Non-pigmented ciliary epithelial cell (primary cell): ENCODE measurements around the gene NME7.
A peak's percentile ranks its signal among the peaks of the same experiment; 100 is the strongest.
"Not testable (repeated sequence)": the region's sequence is repeated elsewhere in the genome, so short reads cannot be mapped to it uniquely, and the experiment has no call there.

Experiments used
- DNase-seq: peaks from one replicate; pipeline ENCODE4 v3.0.0-alpha.2; 2010; ENCODE audit warnings: low read depth

NME7 gene, protein sequence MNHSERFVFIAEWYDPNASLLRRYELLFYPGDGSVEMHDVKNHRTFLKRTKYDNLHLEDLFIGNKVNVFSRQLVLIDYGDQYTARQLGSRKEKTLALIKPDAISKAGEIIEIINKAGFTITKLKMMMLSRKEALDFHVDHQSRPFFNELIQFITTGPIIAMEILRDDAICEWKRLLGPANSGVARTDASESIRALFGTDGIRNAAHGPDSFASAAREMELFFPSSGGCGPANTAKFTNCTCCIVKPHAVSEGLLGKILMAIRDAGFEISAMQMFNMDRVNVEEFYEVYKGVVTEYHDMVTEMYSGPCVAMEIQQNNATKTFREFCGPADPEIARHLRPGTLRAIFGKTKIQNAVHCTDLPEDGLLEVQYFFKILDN

DNA sequence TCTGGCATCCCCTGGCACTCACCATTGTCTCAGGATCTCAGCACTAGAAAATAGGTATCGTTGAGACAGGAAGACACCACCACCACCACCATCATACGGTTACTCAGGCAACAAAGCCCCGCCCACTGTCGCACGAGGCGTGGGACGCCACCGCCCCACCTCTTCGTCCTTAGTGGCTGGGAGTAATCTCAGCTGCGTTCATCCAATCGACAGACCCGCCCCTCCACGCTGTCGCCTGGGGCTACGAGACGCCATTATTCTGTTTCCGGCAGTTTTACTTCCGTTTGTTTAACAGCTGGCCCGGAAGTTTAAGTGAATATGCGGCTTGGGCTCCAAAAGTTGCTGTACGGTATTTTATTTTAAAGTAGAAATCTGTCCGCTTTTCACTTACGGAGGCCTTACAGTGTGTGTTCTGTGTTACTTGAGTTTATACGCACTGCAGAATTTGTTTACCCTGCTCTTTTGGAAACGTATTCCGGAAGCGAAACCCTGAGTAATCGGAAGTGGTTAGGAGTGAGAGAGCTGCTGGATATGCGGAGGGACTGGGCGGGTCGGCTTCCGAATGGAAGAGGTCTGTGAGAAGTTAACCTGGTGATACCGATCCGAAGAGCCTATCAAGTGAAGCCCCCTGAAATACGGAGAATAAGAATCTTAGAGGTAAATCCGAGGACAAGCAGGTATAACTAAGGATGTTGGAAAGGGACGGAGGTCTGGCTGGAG lies at the start of gene NME7, which contains the start of gene BLZF1:
NME7 (minus strand) TSS at position 112 of the 720 bp plus-strand sequence; CDS start at position 25, 87 bp downstream.
BLZF1 (plus strand) TSS at position 510 of the 720 bp plus-strand sequence. CDS start 1,328 bp downstream, outside the sequence.
- DNase-seq = peak; percentile 89

DNA sequence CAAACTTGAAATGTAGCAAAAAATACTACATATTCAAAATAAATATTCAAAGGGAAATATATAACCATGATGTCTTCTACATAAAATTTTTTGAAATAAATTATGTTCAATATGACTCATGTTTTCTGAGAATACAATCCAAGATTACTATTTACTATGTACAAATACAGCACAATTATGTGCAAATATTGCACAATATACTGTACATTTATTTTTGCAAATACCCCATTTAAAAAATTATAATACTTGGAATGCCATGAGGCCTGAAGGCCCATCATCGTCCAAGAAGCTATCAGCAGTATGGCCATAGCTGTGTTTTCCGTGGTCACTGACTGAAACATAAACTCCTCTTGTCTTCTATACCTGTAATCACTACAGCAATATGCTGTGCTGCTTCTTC lies 47.4 kb upstream of the NME7 start:
- no peak for DNase-seq

DNA sequence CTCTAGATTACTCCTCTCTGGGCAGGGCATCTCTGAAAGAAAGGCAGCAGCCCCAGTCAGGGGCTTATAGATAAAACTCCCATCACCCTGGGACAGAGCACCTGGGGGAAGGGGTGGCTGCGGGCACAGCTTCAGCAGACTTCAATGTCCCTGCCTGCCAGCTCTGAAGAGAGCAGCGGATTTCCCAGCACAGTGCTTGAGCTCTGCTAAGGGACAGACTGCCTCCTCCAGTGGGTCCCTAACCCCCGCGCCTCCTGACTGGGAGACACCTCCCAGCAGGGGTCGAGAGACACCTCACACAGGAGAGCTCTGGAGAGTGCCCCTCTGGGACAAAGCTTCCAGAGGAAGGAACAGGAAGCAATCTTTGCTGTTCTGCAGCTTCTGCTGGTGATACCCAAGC lies 40.7 kb upstream of the NME7 start:
- DNase-seq = not testable (repeated sequence)

DNA sequence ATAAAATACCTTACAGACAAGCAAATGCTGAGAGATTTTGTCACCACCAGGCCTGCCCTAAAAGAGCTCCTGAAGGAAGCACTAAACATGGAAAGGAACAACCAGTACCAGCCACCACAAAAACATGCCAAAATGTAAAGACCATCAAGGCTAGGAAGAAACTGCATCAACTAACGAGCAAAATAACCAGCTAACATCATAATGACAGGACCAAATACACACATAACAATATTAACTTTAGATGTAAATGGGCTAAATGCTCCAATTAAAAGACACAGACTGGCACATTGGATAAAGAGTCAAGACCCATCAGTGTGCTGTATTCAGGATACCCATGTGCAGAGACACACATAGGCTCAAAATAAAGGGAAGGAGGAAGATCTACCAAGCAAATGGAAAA lies 35.0 kb upstream of the NME7 start:
- not testable (repeated sequence) for DNase-seq

DNA sequence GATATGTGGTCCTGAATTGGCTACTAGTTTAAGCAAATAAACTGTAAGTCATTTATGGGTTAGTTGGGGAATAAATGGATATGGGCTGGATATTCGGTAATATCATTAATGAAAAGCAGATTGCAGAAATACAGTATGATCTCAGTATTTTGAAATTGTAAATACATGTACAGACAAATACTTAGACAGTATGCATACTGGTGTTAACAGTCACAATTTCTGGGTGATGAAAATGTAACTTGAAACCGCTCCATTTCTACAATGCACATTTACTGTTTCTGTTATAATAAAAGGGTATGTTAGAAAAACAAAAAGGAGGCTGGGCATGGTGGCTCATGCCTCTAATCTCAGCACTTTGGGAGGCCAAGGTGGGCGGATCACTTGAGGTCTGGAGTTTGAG lies 28.4 kb upstream of the NME7 start:
- peak; percentile 4 for DNase-seq

DNA sequence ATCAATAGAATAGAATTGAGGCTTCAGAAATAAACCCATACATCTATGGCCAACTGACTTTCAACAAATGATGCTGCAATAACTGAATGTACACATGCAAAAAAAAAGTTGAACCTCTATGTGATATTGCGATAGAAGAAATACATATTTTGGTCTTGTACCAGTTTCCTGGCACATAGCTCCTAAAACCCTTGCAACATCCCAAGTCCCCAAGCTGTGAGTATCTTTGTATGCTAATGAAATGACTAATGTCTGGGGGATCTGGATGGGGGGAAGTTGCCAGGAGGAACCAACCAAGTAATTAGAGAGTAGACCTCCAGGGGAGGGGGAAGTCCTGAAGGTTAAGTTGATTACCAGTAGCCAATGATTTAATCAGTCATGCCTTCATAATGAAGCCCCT lies 24.8 kb upstream of the NME7 start:
- no peak for DNase-seq

DNA sequence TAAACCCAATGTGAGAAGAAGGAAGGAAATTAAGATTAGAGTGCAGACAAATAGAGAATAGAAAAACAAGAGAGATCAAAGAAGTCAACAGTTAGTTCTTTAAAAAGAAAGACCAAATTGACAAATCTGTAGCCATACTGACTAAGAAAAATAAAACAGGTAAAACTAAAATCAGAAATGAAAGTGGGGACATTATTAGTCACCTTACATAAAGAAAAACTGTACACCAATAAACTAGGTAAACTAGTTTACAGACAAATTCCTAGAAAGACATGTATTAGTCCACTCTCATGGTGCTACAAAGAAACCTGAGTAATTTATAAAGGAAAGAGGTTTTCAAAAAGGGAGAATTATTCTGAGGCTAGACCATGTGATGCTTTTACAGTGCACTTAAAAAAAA lies 22.7 kb upstream of the NME7 start:
- DNase-seq = no peak

DNA sequence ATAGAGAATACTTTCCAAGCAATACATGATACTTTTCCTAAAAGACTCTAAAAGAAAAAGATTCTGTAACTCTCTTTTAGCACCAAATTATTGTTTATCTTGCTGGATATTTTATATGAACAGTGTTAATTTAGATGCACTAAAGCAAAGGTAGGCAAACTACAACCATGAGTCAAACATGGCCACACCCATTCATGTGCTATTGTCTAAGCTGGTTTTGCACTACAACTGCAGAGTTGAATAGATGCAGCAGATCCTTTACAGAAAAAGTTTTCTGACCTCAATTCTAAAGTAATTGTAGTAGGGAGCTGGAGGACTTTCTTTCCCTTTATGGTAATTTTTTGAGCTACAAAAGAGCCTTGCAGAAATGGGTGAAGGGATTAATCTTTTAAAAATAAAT lies 19.8 kb upstream of the NME7 start:
- DNase-seq = no peak

DNA sequence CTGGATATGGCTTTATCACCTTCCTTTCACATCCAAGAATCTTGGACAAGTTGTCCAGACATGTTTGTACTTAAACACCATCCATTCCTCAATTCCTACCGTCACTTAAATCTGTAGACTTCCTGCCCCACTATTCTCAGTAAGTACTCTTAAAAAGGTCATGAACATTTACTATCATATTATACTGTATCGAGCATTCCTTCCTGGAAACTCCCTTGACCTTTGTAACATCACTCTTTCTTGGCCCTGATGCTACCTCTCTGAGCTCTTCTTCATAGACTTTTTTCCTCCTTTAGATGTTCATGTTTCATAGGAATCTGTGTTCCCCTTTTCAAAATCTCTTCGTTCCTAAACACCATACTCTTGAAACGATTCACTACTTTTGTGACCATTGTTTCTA lies 15.9 kb upstream of the NME7 start:
- no peak for DNase-seq

DNA sequence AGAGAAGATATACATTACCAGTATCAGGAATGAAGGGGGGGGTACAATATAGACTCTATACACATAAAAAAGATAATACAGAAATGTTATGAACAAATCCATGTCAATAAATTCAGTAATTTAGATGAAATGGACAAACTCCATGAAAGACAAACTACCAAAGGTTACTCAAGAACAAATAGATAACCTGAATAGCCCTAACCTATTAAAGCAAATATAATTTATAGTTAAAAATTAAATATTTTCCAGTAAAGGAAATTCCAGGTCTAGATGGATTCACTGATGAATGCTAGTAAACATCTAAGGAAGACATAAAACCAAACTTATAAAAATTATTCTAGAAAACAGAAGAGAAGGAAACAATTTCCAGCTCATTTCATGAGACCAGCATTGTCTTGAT lies 13.6 kb upstream of the NME7 start:
- no peak for DNase-seq

DNA sequence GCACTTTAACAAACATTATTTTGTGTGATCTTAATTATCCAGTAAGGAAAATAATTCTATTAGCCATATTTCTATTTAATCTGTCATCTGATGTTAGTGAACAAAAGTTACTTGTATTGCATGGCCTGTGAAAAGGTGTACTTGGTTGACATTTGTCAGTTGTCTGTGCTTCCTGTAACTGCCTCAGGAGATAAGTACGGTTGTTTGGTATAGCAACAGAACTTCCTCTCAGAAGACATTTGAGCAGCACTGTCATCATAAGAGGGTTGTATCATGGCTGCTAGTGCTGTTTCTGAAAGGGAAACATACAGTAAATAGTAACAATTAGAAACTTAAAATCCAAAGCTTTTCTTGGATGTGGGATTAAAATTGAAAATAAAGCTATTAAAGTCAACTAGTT lies 3.8 kb upstream of the NME7 start:
- no peak for DNase-seq

DNA sequence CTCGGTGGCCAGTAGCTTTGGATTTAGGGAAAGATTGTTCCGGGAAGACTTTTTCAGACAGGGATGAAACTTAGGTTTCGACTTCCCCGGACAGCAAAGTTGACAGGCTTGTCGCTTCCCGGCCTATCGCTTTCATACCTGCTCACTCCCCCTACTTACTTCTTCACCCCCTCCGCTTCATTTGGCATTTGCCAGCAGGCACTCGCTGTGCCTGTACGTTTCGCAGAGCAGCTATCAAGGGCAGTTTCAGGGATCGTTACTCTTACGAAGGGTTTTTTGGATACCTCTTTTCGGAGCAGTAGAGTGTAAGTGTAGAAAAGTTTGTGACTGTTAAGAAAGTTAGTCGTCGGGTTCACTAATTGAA lies 791 bp upstream of the NME7 start:
- no peak for DNase-seq

DNA sequence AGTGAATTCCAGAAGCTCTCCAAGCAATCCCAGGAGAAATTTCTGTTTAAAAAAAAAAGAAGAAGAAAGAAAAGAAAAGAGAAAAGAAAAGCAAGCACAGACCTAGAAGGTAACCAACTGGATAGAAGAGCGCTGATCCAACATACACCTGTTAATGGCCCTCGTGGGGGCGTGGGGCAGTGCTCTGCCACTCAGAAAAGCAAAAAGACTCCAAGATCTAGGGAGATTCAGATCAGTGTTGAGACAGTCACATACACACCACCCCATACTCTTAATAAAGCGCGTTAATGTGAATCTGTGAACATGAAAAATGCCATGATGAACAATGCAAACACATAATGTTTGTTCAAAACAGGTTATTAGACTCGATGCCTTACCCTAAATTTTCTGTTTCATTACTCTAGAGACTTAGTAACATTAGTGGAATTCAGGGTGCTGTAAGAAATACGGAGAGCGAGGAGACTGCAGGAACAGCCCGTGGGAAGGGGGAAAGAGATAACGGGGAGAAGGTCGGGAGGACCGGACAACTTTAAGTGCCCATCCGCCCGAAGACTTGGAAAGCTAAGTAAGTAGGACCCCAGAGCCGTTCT lies 406 bp downstream of the NME7 start:
- DNase-seq = no peak

DNA sequence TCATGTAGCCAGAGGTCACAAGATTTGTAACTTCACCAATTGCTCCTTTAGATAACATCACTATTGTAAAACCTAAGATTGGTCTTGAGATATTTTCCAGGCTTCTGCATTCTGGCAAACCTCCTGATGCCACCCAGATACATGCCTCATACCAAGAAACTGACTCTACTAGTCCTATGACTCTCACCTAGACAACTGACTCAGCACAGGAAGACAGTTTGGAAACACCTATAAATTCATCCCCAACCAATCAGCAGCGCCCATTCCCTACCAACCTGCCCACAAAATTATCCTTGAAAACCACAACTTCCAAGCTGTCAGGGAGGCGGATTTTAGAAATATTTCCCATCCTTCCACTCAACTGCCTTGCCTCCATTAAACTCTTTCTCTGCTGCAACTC lies 2.6 kb downstream of the NME7 start:
- no peak for DNase-seq

DNA sequence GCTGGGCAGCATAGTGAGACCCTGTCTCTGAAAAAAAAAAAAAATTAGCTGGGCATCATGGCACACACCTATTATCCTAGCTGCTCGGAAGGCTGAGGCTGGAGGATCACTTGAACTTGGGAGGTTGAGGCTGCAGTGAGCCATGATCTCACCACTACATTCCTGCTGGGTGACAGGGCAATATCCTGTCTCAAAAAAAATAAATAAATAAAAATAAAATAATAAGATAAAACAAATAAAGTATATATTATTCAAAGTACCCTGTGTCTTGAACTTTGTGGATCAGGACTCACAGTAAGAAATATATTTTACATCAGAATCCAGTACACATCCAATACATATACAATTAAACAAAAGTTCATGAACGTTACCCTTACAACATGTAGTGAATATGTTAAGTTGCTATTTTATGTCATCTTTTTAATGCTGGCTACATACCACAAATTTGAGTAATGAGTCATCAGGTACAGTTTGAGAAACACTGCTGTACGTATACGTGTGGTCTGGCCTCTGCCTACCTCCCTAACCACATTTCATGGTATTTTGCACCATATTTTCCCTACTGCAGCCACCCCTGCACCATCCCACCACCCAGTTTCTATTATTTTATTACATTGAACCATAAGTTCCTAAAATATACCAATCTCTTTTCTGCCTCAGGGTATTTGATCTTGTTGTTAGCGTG lies 4.4 kb downstream of the NME7 start:
- DNase-seq = peak; percentile 92

DNA sequence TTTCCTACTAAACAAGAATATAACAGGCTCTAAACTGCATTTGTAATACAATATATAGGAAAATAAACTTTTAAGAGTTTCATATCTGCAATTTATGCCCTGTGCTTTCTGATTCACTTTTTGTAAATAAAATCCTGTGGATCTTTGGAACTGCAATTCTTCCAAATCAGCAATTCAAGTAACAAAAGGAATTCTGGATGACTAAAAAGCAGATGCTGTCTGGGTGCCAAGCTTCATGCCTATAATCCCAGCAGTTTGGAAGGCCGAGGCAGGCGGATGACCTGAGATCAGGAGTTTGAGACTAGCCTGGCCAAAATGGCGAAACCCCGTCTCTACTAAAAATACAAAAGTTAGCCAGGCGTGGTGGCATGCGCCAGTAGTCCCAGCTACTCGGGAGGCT lies 6.3 kb downstream of the NME7 start:
- DNase-seq = no peak

DNA sequence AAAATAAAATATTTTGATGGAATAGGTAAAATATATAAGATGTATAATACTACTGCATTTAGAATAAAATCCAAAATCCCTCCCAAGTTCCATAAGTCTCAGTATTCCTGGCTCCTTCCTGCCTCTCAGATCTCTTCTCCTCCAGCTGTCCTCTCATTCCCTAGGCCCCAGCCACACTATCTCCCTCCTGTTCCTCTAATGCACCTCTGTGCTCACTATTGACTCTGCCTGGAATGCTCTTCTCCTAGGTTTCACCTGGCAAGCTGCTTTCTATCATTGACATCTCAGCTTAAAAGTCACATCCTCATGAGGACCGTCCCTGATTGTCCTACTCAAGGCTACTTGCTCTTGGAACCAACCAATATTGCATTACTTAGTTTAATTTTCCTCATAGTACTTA lies 7.2 kb downstream of the NME7 start:
- no peak for DNase-seq

DNA sequence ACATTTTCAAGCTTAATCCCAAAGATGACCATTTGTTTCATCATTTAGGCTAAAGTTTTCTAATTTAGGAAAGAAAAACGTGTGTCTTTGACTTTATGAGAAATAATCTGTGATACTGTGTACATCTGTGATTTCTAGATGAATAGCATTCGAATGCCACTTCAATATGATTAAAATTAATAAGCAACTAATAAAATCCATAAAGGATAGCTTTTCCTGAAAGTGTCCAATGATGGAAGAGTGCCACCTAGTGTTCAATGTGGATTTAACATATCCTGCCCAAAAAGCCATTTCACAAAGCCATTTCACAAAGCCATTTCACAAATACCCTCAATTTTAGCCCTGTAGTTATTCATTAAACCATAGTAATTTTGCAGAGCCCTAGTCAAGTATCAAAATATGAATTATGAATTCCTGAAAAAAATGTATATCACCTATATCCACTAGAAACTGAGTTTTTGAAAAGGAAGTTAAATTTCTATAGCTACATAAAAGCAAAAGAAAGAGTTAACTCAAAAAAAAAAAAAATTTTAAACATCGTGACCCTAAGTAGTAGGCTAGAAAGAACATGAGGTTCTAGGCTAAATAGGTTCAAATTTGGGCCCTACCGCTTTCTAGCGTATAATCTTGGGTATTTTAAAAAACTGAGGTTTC lies 19.1 kb downstream of the NME7 start:
- DNase-seq = no peak

DNA sequence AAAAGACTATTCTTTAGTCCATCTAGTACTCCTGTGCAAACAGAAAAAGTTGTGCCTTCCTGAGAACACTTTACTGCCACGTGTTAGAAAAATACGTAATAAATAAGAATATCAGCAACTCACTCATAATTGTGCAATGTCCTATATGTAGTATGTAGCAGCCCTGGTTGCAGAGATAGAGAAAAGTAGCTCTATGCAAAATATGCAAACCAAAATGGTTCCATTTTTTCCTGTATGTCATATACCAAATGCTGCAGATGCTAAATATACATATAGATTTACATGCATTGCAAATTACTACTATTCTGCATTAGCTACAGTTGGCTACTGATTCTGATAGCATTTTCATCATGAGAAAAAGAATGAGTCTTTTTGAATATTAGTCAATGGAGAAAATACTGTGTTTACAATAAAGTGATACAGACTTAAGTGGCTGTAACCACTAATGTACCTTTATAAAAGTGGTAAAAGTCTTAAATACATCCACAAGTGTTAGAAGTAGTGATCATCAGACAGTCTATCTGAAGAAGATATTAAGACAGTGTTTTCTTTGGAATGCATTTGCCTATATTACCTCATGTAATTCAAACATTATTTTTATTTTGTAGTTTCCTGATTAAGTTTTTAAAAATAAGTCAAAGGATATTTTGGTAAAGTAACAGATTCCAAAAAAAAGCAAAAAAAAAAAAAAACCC lies 19.8 kb downstream of the NME7 start:
- no peak for DNase-seq

DNA sequence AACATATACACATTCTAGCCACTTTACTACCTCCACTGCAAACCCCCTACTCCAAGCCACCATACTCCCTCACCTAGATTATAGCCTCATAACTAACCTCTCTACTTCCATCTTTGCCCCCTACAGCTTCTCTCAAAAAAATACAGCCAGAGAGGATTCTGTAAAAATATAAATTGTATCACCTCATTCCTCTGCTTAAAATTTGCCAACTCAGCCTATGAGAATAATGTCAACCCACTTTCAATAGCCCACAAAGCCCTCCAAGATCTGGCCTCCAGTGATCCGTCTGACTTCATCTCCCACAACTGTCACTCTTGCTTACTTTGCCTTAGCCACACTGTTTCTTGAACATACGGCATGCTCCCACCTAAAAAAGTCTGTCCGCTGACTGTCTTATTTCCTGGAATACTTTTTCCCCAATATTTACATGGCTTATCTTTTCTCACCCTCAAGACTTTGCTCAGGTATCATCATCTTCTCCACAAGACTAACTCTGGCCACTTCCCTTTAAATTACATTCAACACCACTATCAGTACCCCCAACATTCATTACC lies 21.5 kb downstream of the NME7 start:
- no peak for DNase-seq

DNA sequence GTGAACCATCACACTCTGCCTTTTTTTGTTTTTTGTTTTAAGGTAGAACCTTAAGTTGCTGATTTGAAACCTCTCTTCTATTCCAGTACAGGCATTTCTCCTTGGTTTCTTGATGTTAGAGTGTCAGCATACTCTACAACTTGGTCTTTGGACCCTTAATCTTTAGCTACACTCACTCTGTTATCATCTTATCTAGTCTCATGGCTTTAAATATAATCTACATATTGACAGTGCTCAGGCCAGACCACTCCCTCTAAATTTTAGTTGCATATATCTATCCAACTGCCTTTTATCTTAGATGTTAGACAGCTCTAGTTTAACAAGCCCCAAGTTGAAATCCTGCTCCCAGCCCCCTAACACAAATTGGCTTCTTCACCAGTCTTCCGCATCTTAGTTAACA lies 22.1 kb downstream of the NME7 start:
- no peak for DNase-seq
